22Rv1 (cell line): ENCODE measurements around the gene LRRC14B.

Source experiments
- H3K27ac ChIP-seq: fragments of 450-650 bp; 2 replicates; pipeline ENCODE4 v1.5.1; 2017
- CTCF ChIP-seq: fragments of 450-650 bp; IDR thresholded peaks from 2 replicates; pipeline ENCODE4 v1.5.1; 2017; ENCODE audit warnings: mild to moderate bottlenecking
- ZFX ChIP-seq: fragments of 450-650 bp; IDR thresholded peaks from 2 replicates; pipeline ENCODE4 v1.6.1; 2017; ENCODE audit warnings: antibody characterized with exemption, borderline replicate concordance

LRRC14B gene

GRCh38 chr5:189976-190365, 1.3 kb upstream of the LRRC14B start:
- no peak overlapping the region for H3K27ac ChIP-seq
- TF ChIP-seq CTCF, result no peak
- no peak for TF ChIP-seq ZFX

GRCh38 chr5:190366-191035, 794 bp upstream of the LRRC14B start:
- TF ChIP-seq ZFX, result no peak
- no peak for TF ChIP-seq CTCF
- no peak overlapping the region for H3K27ac ChIP-seq

GRCh38 chr5:191949-192690, 825 bp downstream of the LRRC14B start:
- no peak for TF ChIP-seq CTCF
- TF ChIP-seq ZFX, result no peak
- H3K27ac ChIP-seq, result no peak overlapping the region

- no peak overlapping the region for H3K27ac ChIP-seq
- TF ChIP-seq ZFX (no peak), CTCF (no peak)
These were observed 1.3 kb downstream of the LRRC14B start for GRCh38 chr5:192691-192969.

GRCh38 chr5:192970-193831, 1.9 kb downstream of the LRRC14B start:
- no peak for TF ChIP-seq CTCF
- TF ChIP-seq ZFX, result no peak
- H3K27ac ChIP-seq, result no peak overlapping the region

- no peak for TF ChIP-seq CTCF
- TF ChIP-seq ZFX, result no peak
- no peak overlapping the region for H3K27ac ChIP-seq
These were observed 2.8 kb downstream of the LRRC14B start for GRCh38 chr5:194102-194501.
